Osteocyte (in vitro differentiated cells): ENCODE data around the gene LRFN2. TPM values are rescaled to one million over a fixed set of nuclear protein-coding genes. Genes with fewer than 3 reads are reported as not detected.
A peak's percentile ranks its signal among the peaks of the same experiment; 100 is the strongest.

Experiments used
- DNase-seq: peaks from one replicate; pipeline ENCODE4 v3.0.0; 2021; ENCODE audit warnings: mixed read lengths; ENCODE audit not compliant: unreplicated experiment; ENCODE audit errors: extremely low spot score
- H3K27ac Mint-ChIP-seq: one replicate; pipeline ENCODE4 v1.8.0; 2021; ENCODE audit warnings: mild to moderate bottlenecking, mixed read lengths; ENCODE audit not compliant: unreplicated experiment
- H3K27me3 Mint-ChIP-seq: one replicate; pipeline ENCODE4 v1.8.0; 2021; ENCODE audit warnings: mixed read lengths; ENCODE audit not compliant: unreplicated experiment
- H3K36me3 Mint-ChIP-seq: one replicate; pipeline ENCODE4 v1.8.0; 2021; ENCODE audit warnings: mixed read lengths; ENCODE audit not compliant: unreplicated experiment
- H3K4me1 Mint-ChIP-seq: one replicate; pipeline ENCODE4 v1.8.0; 2021; ENCODE audit warnings: mixed read lengths; ENCODE audit not compliant: unreplicated experiment
- H3K4me3 Mint-ChIP-seq: one replicate; pipeline ENCODE4 v1.8.0; 2021; ENCODE audit warnings: mild to moderate bottlenecking, moderate library complexity, mixed read lengths; ENCODE audit not compliant: unreplicated experiment
- H3K9me3 Mint-ChIP-seq: one replicate; pipeline ENCODE4 v1.8.0; 2021; ENCODE audit warnings: mixed read lengths; ENCODE audit not compliant: unreplicated experiment
- CTCF ChIP-seq: fragments of 200-600 bp; sonication (generic); IDR thresholded peaks from 2 replicates; pipeline ENCODE4 v1.5.0; 2021; ENCODE audit warnings: antibody characterized with exemption, mild to moderate bottlenecking, moderate library complexity
- total RNA-seq: library from RNA; stranded (reverse); gene quantifications from 2 replicates; pipeline ENCODE4 v1.2.1, GENCODE V29; 2021

Gene LRFN2
- total RNA-seq, 1 donor from 2014 or later: not detected

- H3K27me3 Mint-ChIP-seq: peaks cover 4% of the 10 kb centered on the region
Observed at GRCh38 chr6:40355066-40355465, 232.1 kb downstream of the LRFN2 start.

GRCh38 chr6:40353967-40354452, 233.2 kb downstream of the LRFN2 start:
- H3K4me3 Mint-ChIP-seq: no peak overlapping the region
- no peak overlapping the region for H3K27ac Mint-ChIP-seq
- no peaks in the 10 kb centered on the region for H3K36me3 Mint-ChIP-seq

More at GRCh38 chr6:40355066-40355465, 232.1 kb downstream of the LRFN2 start:
- no peak for TF ChIP-seq CTCF
- H3K36me3 Mint-ChIP-seq: no peaks in the 10 kb centered on the region
- H3K4me3 Mint-ChIP-seq: no peak overlapping the region
- peaks cover 2% of the 10 kb centered on the region for H3K4me1 Mint-ChIP-seq
- H3K9me3 Mint-ChIP-seq: no peaks in the 10 kb centered on the region
- no peak overlapping the region for H3K27ac Mint-ChIP-seq
- no peak for DNase-seq

GRCh38 chr6:40353197-40353966, 233.8 kb downstream of the LRFN2 start:
- H3K27ac Mint-ChIP-seq: no peak overlapping the region
- peak; percentile 62 for DNase-seq
- no peak for TF ChIP-seq CTCF
- H3K36me3 Mint-ChIP-seq: no peaks in the 10 kb centered on the region
- H3K4me1 Mint-ChIP-seq: peaks cover 2% of the 10 kb centered on the region
- no peaks in the 10 kb centered on the region for H3K9me3 Mint-ChIP-seq
- H3K4me3 Mint-ChIP-seq: no peak overlapping the region
- no peaks in the 10 kb centered on the region for H3K27me3 Mint-ChIP-seq

More at GRCh38 chr6:40353967-40354452, 233.2 kb downstream of the LRFN2 start:
- Mint-ChIP-seq H3K4me1 (peaks cover 2% of the 10 kb centered on the region), H3K27me3 (no peaks in the 10 kb centered on the region), H3K9me3 (no peaks in the 10 kb centered on the region)
- peak; percentile 64 for DNase-seq
- no peak for TF ChIP-seq CTCF

- H3K36me3 Mint-ChIP-seq: no peaks in the 10 kb centered on the region
- H3K27ac Mint-ChIP-seq: no peak overlapping the region
- peaks cover 2% of the 10 kb centered on the region for H3K4me1 Mint-ChIP-seq
- no peaks in the 10 kb centered on the region for H3K9me3 Mint-ChIP-seq
- no peak for TF ChIP-seq CTCF
- peak; percentile 6 for DNase-seq
- no peaks in the 10 kb centered on the region for H3K27me3 Mint-ChIP-seq
- H3K4me3 Mint-ChIP-seq: no peak overlapping the region
Observed at GRCh38 chr6:40352527-40353170, 234.5 kb downstream of the LRFN2 start.

GRCh38 chr6:40352006-40352405, 235.2 kb downstream of the LRFN2 start:
- Mint-ChIP-seq H3K4me3 (no peak overlapping the region), H3K9me3 (no peaks in the 10 kb centered on the region), H3K4me1 (peaks cover 2% of the 10 kb centered on the region), H3K36me3 (no peaks in the 10 kb centered on the region), H3K27ac (no peak overlapping the region), H3K27me3 (no peaks in the 10 kb centered on the region)
- peak; percentile 44 for DNase-seq
- TF ChIP-seq CTCF: no peak
